ENCODE measurements around the gene PDE11A. TPM values are rescaled to one million over a fixed set of nuclear protein-coding genes. Genes with fewer than 3 reads are reported as not detected.
"Not testable (repeated sequence)": the region's sequence is repeated elsewhere in the genome, so short reads cannot be mapped to it uniquely, and the experiment has no call there.

PDE11A gene
- total RNA-seq, 4 donors from 2014 or later: 1.7 TPM; not detected in 3

DNA sequence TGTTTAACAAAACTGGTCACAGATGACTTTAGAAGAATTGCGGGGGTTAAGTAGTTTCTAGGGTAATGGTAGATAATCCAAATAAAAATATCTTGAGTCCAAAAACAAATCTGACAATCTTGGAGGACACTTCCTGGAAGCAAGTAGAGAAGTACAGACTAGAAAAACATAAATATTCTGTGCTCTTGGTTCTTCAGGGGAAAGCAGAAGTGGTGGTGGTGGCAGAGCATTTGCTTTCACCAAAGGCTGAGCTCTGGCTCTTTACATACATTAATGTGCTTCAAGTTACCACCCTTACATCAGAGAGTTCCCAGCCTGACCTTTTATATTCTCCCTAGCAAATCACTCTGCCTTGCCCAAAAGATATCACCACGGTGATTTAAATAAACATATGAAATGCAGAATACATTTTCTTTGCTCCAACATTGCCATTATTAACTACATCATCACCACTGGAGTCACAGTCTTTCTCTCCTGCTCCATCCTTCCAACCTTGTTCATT is 15.3 kb downstream of the PDE11A start:
- TF ChIP-seq POLR2A (IDR thresholded peaks at IDR 0.05): no peak
- TF ChIP-seq, protein P1, sequence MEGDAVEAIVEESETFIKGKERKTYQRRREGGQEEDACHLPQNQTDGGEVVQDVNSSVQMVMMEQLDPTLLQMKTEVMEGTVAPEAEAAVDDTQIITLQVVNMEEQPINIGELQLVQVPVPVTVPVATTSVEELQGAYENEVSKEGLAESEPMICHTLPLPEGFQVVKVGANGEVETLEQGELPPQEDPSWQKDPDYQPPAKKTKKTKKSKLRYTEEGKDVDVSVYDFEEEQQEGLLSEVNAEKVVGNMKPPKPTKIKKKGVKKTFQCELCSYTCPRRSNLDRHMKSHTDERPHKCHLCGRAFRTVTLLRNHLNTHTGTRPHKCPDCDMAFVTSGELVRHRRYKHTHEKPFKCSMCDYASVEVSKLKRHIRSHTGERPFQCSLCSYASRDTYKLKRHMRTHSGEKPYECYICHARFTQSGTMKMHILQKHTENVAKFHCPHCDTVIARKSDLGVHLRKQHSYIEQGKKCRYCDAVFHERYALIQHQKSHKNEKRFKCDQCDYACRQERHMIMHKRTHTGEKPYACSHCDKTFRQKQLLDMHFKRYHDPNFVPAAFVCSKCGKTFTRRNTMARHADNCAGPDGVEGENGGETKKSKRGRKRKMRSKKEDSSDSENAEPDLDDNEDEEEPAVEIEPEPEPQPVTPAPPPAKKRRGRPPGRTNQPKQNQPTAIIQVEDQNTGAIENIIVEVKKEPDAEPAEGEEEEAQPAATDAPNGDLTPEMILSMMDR (IDR thresholded peaks at IDR 0.05): no peak
- Histone ChIP-seq H3K27ac (no peak overlapping the region), H3K27me3 (no peaks in the 10 kb centered on the region), H3K4me1 (no peaks in the 10 kb centered on the region), H3K4me3 (no peak overlapping the region), H3K36me3 (no peaks in the 10 kb centered on the region), H3K9me3 (no peaks in the 10 kb centered on the region)
- no peak for DNase-seq (ENCODE audit: low spot score in 2 of 2)
- WGBS, 2 donors: 58 to 61% methylated on average over 2 of the region's 2 CpGs

DNA sequence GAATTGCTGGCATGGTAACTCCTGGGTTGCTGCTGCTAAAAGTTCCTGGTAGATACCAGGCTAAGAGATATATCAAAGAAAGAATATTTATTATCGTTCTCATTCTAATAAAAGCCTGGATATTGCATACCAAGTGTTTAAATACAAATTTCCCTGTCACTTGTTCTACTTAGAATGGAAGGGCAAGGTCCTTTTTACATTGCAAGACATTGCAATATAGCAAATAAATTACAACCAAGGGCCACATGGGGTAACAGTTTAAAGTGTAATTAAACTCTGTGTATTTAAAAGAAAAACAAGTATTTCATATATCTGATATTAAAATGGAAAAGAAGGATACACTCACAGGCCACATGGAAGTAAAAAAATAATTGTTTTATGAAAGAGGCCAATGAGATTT is 16.2 kb downstream of the PDE11A start:
- DNase-seq (ENCODE audit: low spot score in 2 of 2): no peak
- H3K27me3 ChIP-seq: no peaks in the 10 kb centered on the region
- no peaks in the 10 kb centered on the region for H3K4me1 ChIP-seq
- H3K27ac ChIP-seq: no peak overlapping the region
- no peak overlapping the region for H3K4me3 ChIP-seq
- TF ChIP-seq, protein P1 (IDR thresholded peaks at IDR 0.05): no peak
- TF ChIP-seq EP300 (IDR thresholded peaks at IDR 0.05) (no peak), POLR2A (IDR thresholded peaks at IDR 0.05) (no peak)
- H3K9me3 ChIP-seq: no peaks in the 10 kb centered on the region
- H3K36me3 ChIP-seq: no peaks in the 10 kb centered on the region
- WGBS, 2 donors: 89 to 92% methylated on average over 1 of the region's 1 CpG

DNA sequence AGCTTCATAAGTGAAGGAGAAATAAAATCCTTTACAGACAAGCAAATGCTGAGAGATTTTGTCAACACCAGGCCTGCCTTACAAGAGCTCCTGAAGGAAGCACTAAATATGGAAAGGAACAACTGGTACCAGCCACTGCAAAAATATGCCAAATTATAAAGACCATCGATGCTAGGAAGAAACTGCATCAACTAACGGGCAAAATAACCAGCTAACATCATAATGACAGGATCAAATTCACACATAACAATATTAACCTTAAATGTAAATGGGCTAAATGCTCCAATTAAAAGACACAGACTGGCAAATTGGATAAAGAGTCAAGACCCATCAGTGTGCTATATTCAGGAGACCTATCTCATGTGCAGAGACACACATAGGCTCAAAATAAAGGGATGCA is 21.3 kb downstream of the PDE11A start:
- not testable (repeated sequence) for H3K4me3 ChIP-seq; H3K9me3 ChIP-seq; H3K4me1 ChIP-seq; H3K27me3 ChIP-seq; DNase-seq (ENCODE audit: low spot score in 2 of 2); H3K27ac ChIP-seq; H3K36me3 ChIP-seq
- WGBS, 2 donors: 82 to 93% methylated on average over 2 of the region's 2 CpGs

DNA sequence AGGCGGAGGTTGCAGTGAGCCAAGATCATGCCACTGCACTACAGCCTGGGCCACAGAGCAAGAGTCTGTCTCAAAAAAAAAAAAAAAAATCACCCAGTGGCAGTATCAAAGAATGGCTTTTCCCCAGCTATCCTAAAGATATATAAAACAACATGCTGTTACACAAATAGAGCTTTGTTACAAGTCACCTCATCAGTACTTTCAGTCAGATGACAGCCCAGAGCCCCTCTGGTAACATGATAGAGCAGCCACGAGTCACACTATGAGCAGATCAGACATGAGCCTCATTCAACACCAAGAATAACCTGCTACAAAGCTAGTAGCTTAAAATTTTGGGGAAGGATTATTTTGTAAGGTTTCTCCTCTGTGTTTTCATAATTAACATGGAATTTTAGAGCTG is 25.2 kb downstream of the PDE11A start:
- H3K27ac ChIP-seq: no peak overlapping the region
- H3K27me3 ChIP-seq: no peaks in the 10 kb centered on the region
- WGBS, 2 donors: 73 to 78% methylated on average over 2 of the region's 2 CpGs

DNA sequence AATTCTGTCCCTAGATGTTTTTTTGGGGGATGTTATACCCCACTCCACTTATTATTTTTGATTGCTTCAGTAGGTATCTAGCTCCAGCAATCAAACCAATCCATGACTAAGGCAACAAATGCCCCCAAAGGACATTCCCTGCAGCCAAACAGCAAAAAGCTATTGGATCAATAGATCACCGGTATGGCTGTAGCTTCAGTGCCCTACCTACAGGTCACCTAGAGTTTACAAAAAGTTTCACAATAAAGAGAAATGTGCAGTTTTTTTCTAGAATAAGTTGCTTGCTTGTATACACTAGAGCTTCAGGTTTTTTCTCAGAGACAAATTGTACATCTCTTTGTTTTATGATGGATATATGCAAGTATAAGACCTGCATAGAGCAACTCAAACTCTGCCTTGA is 27.7 kb downstream of the PDE11A start:
- Histone ChIP-seq H3K27ac (no peak overlapping the region), H3K36me3 (no peaks in the 10 kb centered on the region), H3K9me3 (no peaks in the 10 kb centered on the region), H3K27me3 (no peaks in the 10 kb centered on the region), H3K4me1 (no peaks in the 10 kb centered on the region), H3K4me3 (no peak overlapping the region)
- TF ChIP-seq POLR2A (IDR thresholded peaks at IDR 0.05) (no peak), EP300 (IDR thresholded peaks at IDR 0.05) (no peak)
- TF ChIP-seq, protein P1 (IDR thresholded peaks at IDR 0.05): no peak
- WGBS, 2 donors: 72 to 86% methylated on average over 1 of the region's 1 CpG
- no peak for DNase-seq (ENCODE audit: low spot score in 2 of 2)

More for the DNA sequence above, 25.2 kb downstream of the PDE11A start:
- no peaks in the 10 kb centered on the region for H3K4me1 ChIP-seq
- TF ChIP-seq, protein P1 (IDR thresholded peaks at IDR 0.05): no peak
- TF ChIP-seq EP300 (IDR thresholded peaks at IDR 0.05) (no peak), POLR2A (IDR thresholded peaks at IDR 0.05) (no peak)
- no peaks in the 10 kb centered on the region for H3K9me3 ChIP-seq
- H3K36me3 ChIP-seq: no peaks in the 10 kb centered on the region
- no peak overlapping the region for H3K4me3 ChIP-seq
- no peak for DNase-seq (ENCODE audit: low spot score in 2 of 2)

DNA sequence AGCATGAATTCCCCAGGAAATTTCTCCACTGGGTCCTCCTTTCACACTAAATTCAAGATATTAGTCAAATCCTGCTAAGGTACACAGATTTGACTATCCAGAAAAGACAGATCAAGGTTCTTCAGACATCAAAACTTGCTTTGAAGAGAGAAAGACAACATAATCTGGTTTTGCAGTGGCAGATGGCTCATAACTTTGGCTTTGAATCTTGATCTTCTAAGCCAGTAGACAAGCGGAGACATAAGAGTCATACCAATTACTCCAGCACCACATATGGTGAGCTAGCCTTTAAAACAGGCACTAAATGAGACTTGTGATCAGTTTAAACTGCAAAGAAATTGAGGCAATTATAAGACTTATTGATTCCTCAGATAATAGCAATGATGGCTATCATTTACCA is 29.3 kb downstream of the PDE11A start:
- TF ChIP-seq, protein P1 (IDR thresholded peaks at IDR 0.05): no peak
- TF ChIP-seq POLR2A (IDR thresholded peaks at IDR 0.05) (no peak), EP300 (IDR thresholded peaks at IDR 0.05) (no peak)
- Histone ChIP-seq H3K4me1 (no peaks in the 10 kb centered on the region), H3K4me3 (no peak overlapping the region), H3K9me3 (no peaks in the 10 kb centered on the region), H3K27me3 (no peaks in the 10 kb centered on the region), H3K27ac (no peak overlapping the region), H3K36me3 (no peaks in the 10 kb centered on the region)
- no peak for DNase-seq (ENCODE audit: low spot score in 2 of 2)
- WGBS, 2 donors: 89 to 94% methylated on average over 1 of the region's 1 CpG

DNA sequence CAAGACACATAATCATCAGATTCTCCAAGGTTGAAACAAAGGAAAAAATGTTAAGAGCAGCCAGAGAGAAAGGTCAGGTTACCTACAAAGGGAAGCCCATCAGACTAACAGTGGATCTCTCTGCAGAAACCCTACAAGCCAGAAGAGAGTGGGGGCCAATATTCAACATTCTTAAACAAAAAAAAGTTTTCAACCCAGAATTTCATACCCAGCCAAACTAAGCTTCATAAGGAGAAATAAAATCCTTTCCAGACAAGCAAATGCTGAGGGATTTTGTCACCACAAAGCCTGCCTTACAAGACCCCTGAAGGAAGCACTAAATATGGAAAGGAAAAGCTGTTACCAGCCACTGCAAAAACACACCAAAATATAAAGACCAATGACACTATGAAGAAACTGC is 39.0 kb downstream of the PDE11A start:
- not testable (repeated sequence) for H3K4me1 ChIP-seq; H3K36me3 ChIP-seq; H3K27ac ChIP-seq; H3K27me3 ChIP-seq; DNase-seq (ENCODE audit: low spot score in 2 of 2); H3K4me3 ChIP-seq
- H3K9me3 ChIP-seq: peaks cover 0 to 10% (median 0%) of the 10 kb centered on the region in 4 donors

Data from tibial nerve (tissue), 4 donors.